Stomach smooth muscle (tissue), 2 donors: ENCODE data around the gene SERTAD3.

Experiments
- H3K27ac ChIP-seq: one replicate; pipeline ENCODE4 v1.7.0; 2013; ENCODE audit warnings: mild to moderate bottlenecking, low read length, inconsistent platforms
- H3K27me3 ChIP-seq, 2 donors: one replicate each; pipeline ENCODE4 v1.7.0; 2013; ENCODE audit warnings: low read length in 2 of 2; ENCODE audit not compliant: insufficient read depth in 2 of 2, control insufficient read depth in 1 of 2
- H3K36me3 ChIP-seq, 2 donors: one replicate each; pipeline ENCODE4 v1.7.0; 2013; ENCODE audit warnings: low read length in 2 of 2; ENCODE audit not compliant: control insufficient read depth in 2 of 2, insufficient read depth in 2 of 2
- H3K4me1 ChIP-seq: one replicate; pipeline ENCODE4 v1.7.0; 2013; ENCODE audit warnings: low read length; ENCODE audit not compliant: control insufficient read depth, insufficient read depth
- H3K4me3 ChIP-seq, 2 donors: one replicate each; pipeline ENCODE4 v1.7.0; 2013; ENCODE audit warnings: low read length in 2 of 2
- H3K9ac ChIP-seq, 2 donors: one replicate each; pipeline ENCODE4 v1.7.0; 2013; ENCODE audit warnings: low read length in 2 of 2, mild to moderate bottlenecking in 1 of 2
- H3K9me3 ChIP-seq, 2 donors: one replicate each; pipeline ENCODE4 v1.7.0; 2013; ENCODE audit warnings: low read length in 2 of 2; ENCODE audit not compliant: control insufficient read depth in 2 of 2
- donor health status: healthy.
- donor health status: Pancreatic carcinoma.

The SERTAD3 gene

DNA sequence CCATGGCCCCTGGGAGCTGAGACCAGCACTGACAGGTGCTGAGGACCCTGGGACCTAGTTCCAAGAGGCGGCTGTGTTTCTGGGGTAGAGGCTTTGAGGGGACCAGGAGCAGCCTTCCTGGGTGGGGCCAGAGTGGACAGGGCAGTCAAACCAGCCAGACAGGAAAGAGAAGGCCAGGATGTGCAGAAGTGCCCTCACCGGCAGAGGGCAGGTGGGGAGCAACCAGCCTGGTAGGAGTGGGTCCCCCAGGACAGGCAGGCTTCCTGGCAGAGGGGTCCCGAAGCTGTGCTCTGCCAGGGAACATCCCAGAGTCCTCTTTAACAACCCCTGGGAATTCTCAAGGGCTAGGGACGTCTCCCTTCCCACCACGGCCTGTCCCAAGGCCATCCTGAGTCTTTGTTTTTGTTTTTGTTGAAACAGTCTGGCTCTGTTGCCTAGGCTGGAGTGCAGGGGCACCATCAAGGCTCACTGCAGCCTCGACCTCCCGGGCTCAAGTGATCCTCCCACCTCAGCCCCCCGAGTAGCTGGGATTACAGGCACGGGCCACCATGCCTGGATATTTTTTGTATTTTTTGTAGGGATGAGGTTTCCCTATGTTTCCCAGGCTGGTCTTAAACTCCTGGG, 51.1 kb downstream of the SERTAD3 start:
- Histone ChIP-seq H3K9me3 (no peaks in the 10 kb centered on the region), H3K4me1 (no peaks in the 10 kb centered on the region), H3K9ac (no peak overlapping the region), H3K36me3 (no peaks in the 10 kb centered on the region), H3K27ac (no peak overlapping the region), H3K27me3 (no peaks in the 10 kb centered on the region), H3K4me3 (no peak overlapping the region)

DNA sequence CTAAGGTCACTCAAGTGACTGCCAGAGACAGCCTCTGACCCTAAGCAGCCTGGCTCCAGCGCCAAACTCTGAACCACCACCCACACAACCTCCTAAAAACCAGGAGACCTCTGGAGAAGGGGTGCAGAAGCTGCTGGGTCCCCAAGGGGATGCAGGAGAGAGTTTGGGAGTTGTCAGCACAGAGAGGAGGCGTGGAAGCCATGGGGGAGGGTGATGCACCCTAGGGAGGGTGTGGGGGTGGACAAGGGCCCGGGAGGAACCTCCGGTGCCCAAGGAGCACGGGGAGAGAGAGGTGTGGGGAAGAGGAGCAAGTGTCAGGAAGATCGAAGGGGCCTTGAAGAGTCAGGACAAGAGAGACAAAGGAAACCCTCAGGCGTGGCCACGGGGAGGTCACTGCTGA, 52.0 kb downstream of the SERTAD3 start:
- H3K9me3 ChIP-seq = no peaks in the 10 kb centered on the region
- H3K4me3 ChIP-seq = no peak overlapping the region
- H3K9ac ChIP-seq = no peak overlapping the region
- no peaks in the 10 kb centered on the region for H3K4me1 ChIP-seq
- H3K36me3 ChIP-seq = no peaks in the 10 kb centered on the region
- no peak overlapping the region for H3K27ac ChIP-seq
- no peaks in the 10 kb centered on the region for H3K27me3 ChIP-seq
